ENCODE data around the gene ASTN2. TPM values are rescaled to one million over a fixed set of nuclear protein-coding genes. Genes with fewer than 3 reads are reported as not detected.

The ASTN2 gene
- total and polyA plus RNA-seq, 7 donors: 0.60 to 7.5 (median 2.2) TPM

DNA sequence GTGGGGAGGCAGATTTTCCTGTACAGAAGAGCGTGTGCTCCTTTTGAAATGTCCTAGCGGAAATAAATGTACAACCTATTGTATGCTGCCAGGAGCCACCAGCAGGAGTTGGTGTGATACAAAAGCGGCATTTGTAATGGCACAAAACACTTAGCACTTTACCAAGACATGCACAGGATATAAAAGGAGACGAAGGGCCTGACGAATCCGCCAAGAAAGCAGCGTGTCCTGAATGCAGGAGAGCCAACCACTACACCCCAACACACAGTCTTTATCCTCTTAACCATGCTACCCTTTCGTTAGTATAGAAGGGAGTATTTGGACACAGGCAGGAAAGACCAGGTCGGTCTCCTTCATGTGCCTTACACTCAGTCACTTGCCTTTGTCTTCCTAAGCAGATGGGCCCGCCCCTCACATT lies 509.7 kb downstream of the ASTN2 start:
- intact Hi-C loops (cut with DNase I): no loop called here
- no peak overlapping the region for H3K4me3 ChIP-seq

DNA sequence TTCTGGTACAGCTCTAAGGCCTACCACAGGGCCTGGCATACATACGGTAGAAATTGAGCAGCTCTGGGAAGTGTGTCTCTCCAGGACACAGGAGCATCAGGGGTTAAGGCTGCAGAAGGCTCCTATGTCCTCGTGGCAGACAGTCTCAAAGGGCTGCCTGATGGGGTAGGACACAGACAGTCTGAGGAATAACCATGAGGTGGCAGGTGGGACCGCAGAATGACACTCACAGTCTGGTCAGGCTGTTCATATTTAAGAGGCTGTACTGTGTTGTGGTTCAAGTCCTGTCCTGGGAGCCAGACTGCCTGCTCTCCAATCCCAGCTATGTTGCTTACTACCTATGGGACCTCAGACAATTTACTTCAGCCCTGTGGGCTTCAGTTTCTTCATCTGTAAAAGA lies 510.7 kb downstream of the ASTN2 start:
- 60 to 62% methylated on average over 3 of the region's 3 CpGs for WGBS, 2 donors
- TF ChIP-seq EP300 (IDR thresholded peaks at IDR 0.05) (no peak), POLR2AphosphoS5 (IDR thresholded peaks at IDR 0.05) (no peak), POLR2A (IDR thresholded peaks at IDR 0.05) (no peak)
- TF ChIP-seq, protein P1, sequence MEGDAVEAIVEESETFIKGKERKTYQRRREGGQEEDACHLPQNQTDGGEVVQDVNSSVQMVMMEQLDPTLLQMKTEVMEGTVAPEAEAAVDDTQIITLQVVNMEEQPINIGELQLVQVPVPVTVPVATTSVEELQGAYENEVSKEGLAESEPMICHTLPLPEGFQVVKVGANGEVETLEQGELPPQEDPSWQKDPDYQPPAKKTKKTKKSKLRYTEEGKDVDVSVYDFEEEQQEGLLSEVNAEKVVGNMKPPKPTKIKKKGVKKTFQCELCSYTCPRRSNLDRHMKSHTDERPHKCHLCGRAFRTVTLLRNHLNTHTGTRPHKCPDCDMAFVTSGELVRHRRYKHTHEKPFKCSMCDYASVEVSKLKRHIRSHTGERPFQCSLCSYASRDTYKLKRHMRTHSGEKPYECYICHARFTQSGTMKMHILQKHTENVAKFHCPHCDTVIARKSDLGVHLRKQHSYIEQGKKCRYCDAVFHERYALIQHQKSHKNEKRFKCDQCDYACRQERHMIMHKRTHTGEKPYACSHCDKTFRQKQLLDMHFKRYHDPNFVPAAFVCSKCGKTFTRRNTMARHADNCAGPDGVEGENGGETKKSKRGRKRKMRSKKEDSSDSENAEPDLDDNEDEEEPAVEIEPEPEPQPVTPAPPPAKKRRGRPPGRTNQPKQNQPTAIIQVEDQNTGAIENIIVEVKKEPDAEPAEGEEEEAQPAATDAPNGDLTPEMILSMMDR (IDR thresholded peaks at IDR 0.05): no peak

More for the DNA sequence above, 509.7 kb downstream of the ASTN2 start:
- peaks cover 0 to 2% (median 0%) of the 10 kb centered on the region in 4 donors for H3K9me3 ChIP-seq
- WGBS, 2 donors: 80 to 84% methylated on average over 10 of the region's 10 CpGs
- DNase-seq: no peak
- H3K36me3 ChIP-seq: no peaks in the 10 kb centered on the region
- TF ChIP-seq EP300 (IDR thresholded peaks at IDR 0.05) (no peak), POLR2AphosphoS5 (IDR thresholded peaks at IDR 0.05) (no peak), POLR2A (IDR thresholded peaks at IDR 0.05) (no peak)
- TF ChIP-seq, protein P1 (IDR thresholded peaks at IDR 0.05): no peak
- H3K27ac ChIP-seq: no peak overlapping the region
- no peaks in the 10 kb centered on the region for H3K27me3 ChIP-seq
- H3K4me1 ChIP-seq: no peaks in the 10 kb centered on the region

DNA sequence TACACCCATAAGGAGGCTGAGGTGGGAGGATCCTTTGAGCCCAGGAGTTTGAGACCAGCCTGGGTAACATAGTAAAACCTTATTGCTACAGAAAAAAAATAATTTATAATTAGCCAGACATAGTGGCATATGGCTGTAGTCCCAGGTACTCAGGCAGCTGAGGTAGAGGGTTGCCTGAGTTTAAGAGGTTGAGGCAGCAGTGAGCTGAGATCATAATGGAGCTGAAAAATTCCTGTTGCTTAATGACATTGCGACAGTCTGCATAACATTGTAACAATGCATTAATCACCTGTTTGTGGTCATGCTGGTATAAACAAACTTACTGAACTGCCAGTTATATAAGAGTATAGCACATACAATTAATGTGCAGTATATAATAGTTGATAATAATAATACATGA lies 513.6 kb downstream of the ASTN2 start:
- Histone ChIP-seq H3K9me3 (peaks cover 0 to 2% (median 0%) of the 10 kb centered on the region in 4 donors), H3K27me3 (no peaks in the 10 kb centered on the region), H3K27ac (no peak overlapping the region), H3K36me3 (no peaks in the 10 kb centered on the region), H3K4me3 (no peak overlapping the region), H3K4me1 (no peaks in the 10 kb centered on the region)
- WGBS, 2 donors: 53 to 98% methylated on average over 1 of the region's 1 CpG
- TF ChIP-seq POLR2AphosphoS5 (IDR thresholded peaks at IDR 0.05) (no peak), POLR2A (IDR thresholded peaks at IDR 0.05) (no peak), EP300 (IDR thresholded peaks at IDR 0.05) (no peak)
- TF ChIP-seq, protein P1 (IDR thresholded peaks at IDR 0.05): no peak
- no peak for DNase-seq
- intact Hi-C loops (cut with DNase I): no loop called here

More for the DNA sequence above, 510.7 kb downstream of the ASTN2 start:
- H3K27me3 ChIP-seq: no peaks in the 10 kb centered on the region
- H3K9me3 ChIP-seq: peaks cover 0 to 2% (median 0%) of the 10 kb centered on the region in 4 donors
- no peak overlapping the region for H3K4me3 ChIP-seq
- no peak for DNase-seq
- intact Hi-C loops (cut with DNase I): no loop called here
- H3K27ac ChIP-seq: no peak overlapping the region
- H3K36me3 ChIP-seq: no peaks in the 10 kb centered on the region
- H3K4me1 ChIP-seq: no peaks in the 10 kb centered on the region

DNA sequence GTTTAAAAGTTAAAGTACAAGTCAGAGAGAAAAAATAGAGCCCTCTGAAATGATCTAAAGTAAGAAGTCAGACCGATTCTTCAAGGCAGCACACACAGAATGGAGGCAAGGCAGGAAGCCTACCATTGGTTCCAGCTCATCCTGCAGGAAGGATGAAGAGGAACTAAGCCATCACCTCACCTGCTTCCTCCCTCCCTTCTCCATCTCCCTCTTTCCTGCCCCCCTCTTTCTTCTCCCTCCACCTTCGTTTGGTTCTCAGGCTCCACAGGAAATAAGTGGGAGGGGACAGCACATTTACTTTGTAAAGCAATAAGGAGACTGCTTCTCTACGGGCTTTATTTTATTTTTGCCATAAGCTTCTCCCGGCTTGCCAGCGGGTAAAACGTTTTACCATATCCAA lies 514.3 kb downstream of the ASTN2 start:
- Histone ChIP-seq H3K36me3 (no peaks in the 10 kb centered on the region), H3K27ac (no peak overlapping the region), H3K9me3 (peaks cover 0 to 2% (median 0%) of the 10 kb centered on the region in 4 donors), H3K4me1 (no peaks in the 10 kb centered on the region), H3K27me3 (no peaks in the 10 kb centered on the region), H3K4me3 (no peak overlapping the region)
- 62 to 76% methylated on average over 6 of the region's 6 CpGs for WGBS, 2 donors
- TF ChIP-seq POLR2AphosphoS5 (IDR thresholded peaks at IDR 0.05) (no peak), EP300 (IDR thresholded peaks at IDR 0.05) (no peak)
- no peak for DNase-seq
- intact Hi-C loops (cut with DNase I): no loop called here

DNA sequence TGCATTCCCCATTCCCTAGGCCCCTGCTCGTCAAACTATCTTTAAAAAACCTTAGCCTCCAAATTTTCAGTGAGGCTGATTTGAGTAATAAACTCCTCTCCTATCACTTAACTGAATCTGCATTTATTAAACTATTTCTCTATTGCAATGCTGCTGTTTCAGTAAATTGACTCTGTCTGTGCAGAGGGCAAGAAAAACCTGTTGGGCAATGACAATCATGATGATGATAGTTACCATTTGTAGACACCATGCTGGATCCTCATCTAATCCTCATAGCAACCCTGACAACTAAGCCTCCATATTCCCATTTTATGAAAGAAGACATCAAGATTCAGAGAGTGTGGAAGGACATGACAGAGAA lies 514.9 kb downstream of the ASTN2 start:
- Histone ChIP-seq H3K9me3 (peaks cover 0 to 2% (median 0%) of the 10 kb centered on the region in 4 donors), H3K36me3 (no peaks in the 10 kb centered on the region), H3K27ac (no peak overlapping the region), H3K4me3 (no peak overlapping the region), H3K4me1 (no peaks in the 10 kb centered on the region), H3K27me3 (no peaks in the 10 kb centered on the region)
- 62 to 63% methylated on average over 1 of the region's 1 CpG for WGBS, 2 donors
- TF ChIP-seq POLR2A (IDR thresholded peaks at IDR 0.05): no peak
- no peak for TF ChIP-seq EP300 (IDR thresholded peaks at IDR 0.05)
- TF ChIP-seq POLR2AphosphoS5 (IDR thresholded peaks at IDR 0.05): no peak
- TF ChIP-seq, protein P1 (IDR thresholded peaks at IDR 0.05): no peak
- intact Hi-C loops (cut with DNase I): no loop called here
- no peak for DNase-seq

All from sigmoid colon (tissue), 7 donors.